H1 (cell line): Measurements from ENCODE around the gene TCAP. TPM values are rescaled to one million over a fixed set of nuclear protein-coding genes. Genes with fewer than 3 reads are reported as not detected.

Source experiments
- CTCF ChIA-PET: fragments of 300-600 bp; sonication (Branson Sonifier 250); formaldehyde crosslinking; loops from one replicate; lab custom pipeline; 2021; ENCODE audit not compliant: partially characterized antibody; lab: Charles Lee
- POLR2A ChIA-PET: fragments of 300-600 bp; sonication (Branson Sonifier 250); formaldehyde crosslinking; loops from one replicate; lab custom pipeline; 2021; ENCODE audit warnings: inconsistent platforms; ENCODE audit not compliant: partially characterized antibody; lab: Charles Lee
- DNase-seq, 2 experiments: peaks; one replicate each; pipeline versions ENCODE4 v3.0.0 to v3.0.0-alpha.2; 2010 to 2022; ENCODE audit warnings: low spot score in 2 of 2, low read depth in 1 of 2, mixed read lengths in 1 of 2
- FAIRE-seq: peaks from 2 replicates; lab custom pipeline; 2011; peaks lifted over from hg19 to GRCh38; lab: Jason Lieb, UNC
- H2AFZ ChIP-seq: 2 replicates; pipeline ENCODE4 v1.8.1; 2012; ENCODE audit warnings: low read length, inconsistent platforms
- H2AK5ac ChIP-seq: 2 replicates; pipeline ENCODE4 v1.6.1; 2013; ENCODE audit warnings: low read depth, low read length
- H2BK120ac ChIP-seq: replicated peaks from 2 replicates; pipeline ENCODE3; 2013; ENCODE audit warnings: low read depth, low read length, inconsistent platforms
- H2BK12ac ChIP-seq: 2 replicates; pipeline ENCODE4 v1.6.1; 2013; ENCODE audit warnings: low read depth, low read length
- H2BK15ac ChIP-seq: 2 replicates; pipeline ENCODE4 v1.6.1; 2013; ENCODE audit warnings: low read length
- H2BK20ac ChIP-seq: 2 replicates; pipeline ENCODE4 v1.6.1; 2013; ENCODE audit warnings: low read length
- H2BK5ac ChIP-seq: 2 replicates; pipeline ENCODE4 v1.6.1; 2013; ENCODE audit warnings: low read depth, low read length
- H3K14ac ChIP-seq: 2 replicates; pipeline ENCODE4 v1.6.1; 2013; ENCODE audit warnings: inconsistent platforms; ENCODE audit not compliant: insufficient read length
- H3K18ac ChIP-seq: 2 replicates; pipeline ENCODE4 v1.6.1; 2013; ENCODE audit warnings: low read length; ENCODE audit errors: extremely low read depth
- H3K23ac ChIP-seq: 2 replicates; pipeline ENCODE4 v1.6.1; 2013; ENCODE audit warnings: inconsistent platforms; ENCODE audit not compliant: insufficient read length
- H3K23me2 ChIP-seq: 2 replicates; pipeline ENCODE4 v1.6.1; 2013; ENCODE audit warnings: low read depth, low read length
- H3K27ac ChIP-seq: 2 replicates; pipeline ENCODE4 v1.6.1; 2011; ENCODE audit warnings: low read depth, low read length, inconsistent platforms
- H3K27me3 ChIP-seq, 4 experiments: replicated peaks in 1 of 4; 1 replicate in 1 of 4; 2 replicates in 3 of 4; pipeline versions ENCODE4 v1.6.1 to v1.8.1; 2011 to 2013; ENCODE audit warnings: low read length in 3 of 4, mild to moderate bottlenecking in 3 of 4, inconsistent platforms in 2 of 4, mixed read lengths in 2 of 4, moderate library complexity in 1 of 4; ENCODE audit not compliant: control insufficient read depth in 3 of 4, insufficient read depth in 3 of 4; ENCODE audit errors: extremely low read depth in 1 of 4
- H3K36me3 ChIP-seq, 4 experiments: 2 replicates each; pipeline versions ENCODE4 v1.6.1 to v1.8.1; 2011 to 2013; ENCODE audit warnings: mild to moderate bottlenecking in 4 of 4, low read length in 3 of 4, moderate library complexity in 2 of 4, control low read depth in 1 of 4, inconsistent platforms in 1 of 4; ENCODE audit not compliant: insufficient read depth in 4 of 4, control insufficient read depth in 2 of 4
- H3K4ac ChIP-seq: replicated peaks from 2 replicates; pipeline ENCODE3; 2013; ENCODE audit warnings: low read length, low read depth, mixed read lengths, inconsistent platforms; ENCODE audit not compliant: insufficient read length
- H3K4me1 ChIP-seq, 4 experiments: replicated peaks in 1 of 4; 1 replicate in 1 of 4; 2 replicates in 3 of 4; pipeline versions ENCODE4 v1.6.1 to v1.8.1; 2011 to 2013; ENCODE audit warnings: low read length in 3 of 4, inconsistent platforms in 2 of 4, mixed read lengths in 1 of 4; ENCODE audit not compliant: insufficient read depth in 4 of 4, control insufficient read depth in 3 of 4
- H3K4me2 ChIP-seq, 2 experiments: 2 replicates each; pipeline versions ENCODE4 v1.6.1 to v1.8.1; 2011 to 2013; ENCODE audit warnings: low read depth in 2 of 2, low read length in 2 of 2, control low read depth in 1 of 2, inconsistent platforms in 1 of 2, mild to moderate bottlenecking in 1 of 2; ENCODE audit not compliant: insufficient read depth in 1 of 2
- H3K4me3 ChIP-seq, 4 experiments: fragments of 200-600, 300-600 bp in 1 of 4; sonication (generic), shearing (Covaris generic), sonication (Bioruptor Twin) in 1 of 4; 2 replicates each; pipeline versions ENCODE4 v1.5.1 to v1.8.1; 2011 to 2016; ENCODE audit warnings: low read length in 4 of 4, low read depth in 3 of 4, control low read depth in 2 of 4, inconsistent platforms in 2 of 4, mild to moderate bottlenecking in 2 of 4, mixed read lengths in 1 of 4, moderate library complexity in 1 of 4; ENCODE audit not compliant: insufficient read depth in 2 of 4; ENCODE audit errors: extremely low read depth in 1 of 4
- H3K56ac ChIP-seq: replicated peaks from 2 replicates; pipeline ENCODE3; 2013; ENCODE audit warnings: low read depth, mild to moderate bottlenecking, mixed read lengths, low read length, inconsistent platforms; ENCODE audit not compliant: insufficient read length
- H3K79me1 ChIP-seq: 2 replicates; pipeline ENCODE4 v1.6.1; 2013; ENCODE audit warnings: low read depth, low read length, control low read depth
- H3K79me2 ChIP-seq, 2 experiments: 2 replicates each; pipeline versions ENCODE4 v1.6.1 to v1.8.1; 2012 to 2013; ENCODE audit warnings: low read length in 2 of 2, mild to moderate bottlenecking in 2 of 2, inconsistent platforms in 1 of 2; ENCODE audit not compliant: insufficient read depth in 2 of 2, control insufficient read depth in 1 of 2
- H3K9ac ChIP-seq, 4 experiments: replicated peaks in 1 of 4; 1 replicate in 1 of 4; 2 replicates in 3 of 4; pipeline versions ENCODE4 v1.6.1 to v1.8.1; 2011 to 2013; ENCODE audit warnings: low read depth in 3 of 4, low read length in 3 of 4, control low read depth in 2 of 4, mild to moderate bottlenecking in 2 of 4, moderate library complexity in 2 of 4, inconsistent platforms in 1 of 4; ENCODE audit errors: extremely low read depth in 1 of 4
- H3K9me3 ChIP-seq, 2 experiments: 2 replicates each; pipeline versions ENCODE4 v1.6.1 to v1.8.1; 2012 to 2013; ENCODE audit warnings: mild to moderate bottlenecking in 2 of 2, moderate library complexity in 2 of 2, control low read depth in 1 of 2, inconsistent platforms in 1 of 2, low read depth in 1 of 2, low read length in 1 of 2, mixed read lengths in 1 of 2; ENCODE audit not compliant: insufficient read depth in 2 of 2
- H4K20me1 ChIP-seq, 2 experiments: replicated peaks in 1 of 2; 2 replicates each; pipeline versions ENCODE3 to v1.8.1; 2011 to 2013; ENCODE audit warnings: inconsistent platforms in 2 of 2, low read length in 2 of 2, mild to moderate bottlenecking in 1 of 2; ENCODE audit not compliant: insufficient read depth in 2 of 2, control insufficient read depth in 1 of 2
- H4K5ac ChIP-seq: 2 replicates; pipeline ENCODE4 v1.6.1; 2013; ENCODE audit warnings: low read length, low read depth, mixed read lengths, inconsistent platforms; ENCODE audit not compliant: insufficient read length
- H4K8ac ChIP-seq: 2 replicates; pipeline ENCODE4 v1.8.0; 2013; ENCODE audit warnings: mild to moderate bottlenecking, moderate library complexity, low read length, inconsistent platforms; ENCODE audit not compliant: insufficient read depth; ENCODE audit errors: extremely low read depth
- H4K91ac ChIP-seq: replicated peaks from 2 replicates; pipeline ENCODE3; 2013; ENCODE audit warnings: low read length, mixed read lengths, inconsistent platforms; ENCODE audit not compliant: insufficient read length
- JUND ChIP-seq: IDR thresholded peaks from 2 replicates; pipeline ENCODE4 v1.6.1; 2011; ENCODE audit warnings: mild to moderate bottlenecking, improper control_type of control experiment, low read length
- NANOG ChIP-seq: IDR thresholded peaks from 2 replicates; pipeline ENCODE4 v1.6.1; 2011; ENCODE audit warnings: low read length, low read depth, mild to moderate bottlenecking, inconsistent platforms; ENCODE audit not compliant: insufficient read depth, poor library complexity, severe bottlenecking
- RBBP5 ChIP-seq: IDR thresholded peaks from 2 replicates; pipeline ENCODE4 v1.7.1; 2012; ENCODE audit warnings: low read depth, mild to moderate bottlenecking, inconsistent platforms, low read length, moderate library complexity, borderline replicate concordance
- SIX5 ChIP-seq: IDR thresholded peaks from 2 replicates; pipeline ENCODE4 v1.6.1; 2011; ENCODE audit warnings: mild to moderate bottlenecking, low read depth, low read length
- TBP ChIP-seq: IDR thresholded peaks from 2 replicates; pipeline ENCODE4 v1.6.1; 2011; ENCODE audit warnings: low read depth, low read length, improper control_type of control experiment
- YY1 ChIP-seq: IDR thresholded peaks from 2 replicates; pipeline ENCODE4 v1.6.1; 2011; ENCODE audit warnings: low read depth, mild to moderate bottlenecking, low read length
- WGBS, 2 experiments: shearing (Covaris generic) in 1 of 2; methylation state at CpG; one replicate each; pipeline versions ENCODE4 v1.1.6 to v1.1.7; 2013 to 2015; ENCODE audit warnings: low lambda C conversion rate in 2 of 2, mixed read lengths in 2 of 2, inconsistent platforms in 1 of 2, low coverage in 1 of 2, missing lambda C conversion rate in 1 of 2; ENCODE audit not compliant: insufficient replicate concordance in 2 of 2, insufficient coverage in 1 of 2, insufficient read length in 1 of 2; ENCODE audit errors: extremely low coverage in 1 of 2, missing lambda C conversion rate in 1 of 2; 5-methylcytosine and 5-hydroxymethylcytosine counted together
- polyA plus RNA-seq, 7 experiments: library from polyadenylated mRNA; depleted of rRNA in 3 of 7; stranded (reverse) in 5 of 7; unstranded in 2 of 7; fragments of >200 nt in 5 of 7; fragments of 200-250 nt in 2 of 7; gene quantifications; 1 replicate in 5 of 7; 2 replicates in 1 of 7; 4 replicates in 1 of 7; pipeline versions ENCODE4 v1.2.1 to v1.2.3, GENCODE V29; 2011 to 2013; ENCODE audit warnings: missing spikeins in 2 of 7, mixed read lengths in 2 of 7
- total RNA-seq: library from RNA; stranded (reverse); fragmentation: NEBNext Ultra II Directional; extraction: Animal tissue kit (Norgen Biotek cat#: 25700); gene quantifications from 2 replicates; pipeline ENCODE4 v1.2.1, GENCODE V29; 2021
- TF ChIP-seq, protein P1 (sequence below): IDR thresholded peaks from 2 replicates; pipeline ENCODE4 v1.6.1; 2012; ENCODE audit warnings: inconsistent platforms
- TF ChIP-seq, protein P2 (sequence below), 3 experiments: IDR thresholded peaks; 1 replicate in 2 of 3; 2 replicates in 1 of 3; pipeline versions ENCODE4 v1.5.1 to v1.6.1; 2011; ENCODE audit warnings: low read length in 3 of 3, mild to moderate bottlenecking in 3 of 3, inconsistent platforms in 2 of 3, low read depth in 1 of 3, moderate library complexity in 1 of 3; ENCODE audit not compliant: insufficient read depth in 1 of 3; ENCODE audit errors: control extremely low read depth in 1 of 3

TCAP gene
- total and polyA plus RNA-seq, 2 of the 8 experiments (the other 6 are each of a cell fraction or from before 2014, with no cell fraction given), result 0.82 to 1.4 TPM

DNA sequence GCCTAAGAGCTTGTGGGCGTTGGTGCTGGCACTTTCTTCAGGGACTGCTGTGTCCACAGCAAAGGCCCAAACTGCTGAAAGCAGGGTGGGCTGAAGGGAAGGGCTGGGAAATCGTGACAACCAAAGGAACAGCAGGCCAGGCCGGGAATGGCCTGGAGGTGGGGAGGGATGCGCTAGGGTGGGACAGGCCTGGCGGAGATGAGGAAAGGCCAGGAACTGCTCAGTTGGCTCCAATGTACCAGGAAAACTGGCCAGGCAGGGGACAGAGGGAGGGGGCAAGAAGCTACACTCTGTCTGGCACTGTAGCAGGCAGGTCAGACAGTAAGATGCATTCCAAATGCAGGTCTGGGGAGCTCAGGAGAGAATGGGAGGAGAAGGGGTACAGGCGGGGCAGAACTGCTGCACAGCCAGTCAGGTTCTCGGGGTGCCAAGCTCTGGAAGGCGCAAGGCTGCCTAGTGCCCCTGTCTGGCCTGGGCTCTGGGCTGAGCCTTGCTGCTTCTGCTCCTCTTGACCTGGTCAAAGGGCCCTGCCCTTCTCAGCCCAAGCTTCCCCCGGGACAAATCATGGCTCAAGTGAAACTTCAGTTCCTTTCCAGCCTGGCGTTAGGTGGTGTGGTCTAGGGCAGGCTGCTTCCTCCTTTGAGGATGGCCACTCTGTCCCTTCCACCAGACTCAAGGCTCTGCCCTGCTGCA, 10.4 kb downstream of the TCAP start:
- H3K18ac ChIP-seq, result peak overlapping the region; percentile 48; the same call in 1 of the 2 replicates
- ChIA-PET CTCF (interaction anchor here (0.6 to 52.4 kb wide), 12 partner anchors 6 to 116 kb away, joined by 3 to 1885 read pairs (median 4); partner anchors contain the start of genes PNMT, PPP1R1B, STARD3 and TCAP), POLR2A (interaction anchor here (0.7 to 38.1 kb wide), 6 partner anchors 0 to 72 kb away, joined by 3 to 708 read pairs (median 4); partner anchors contain the start of genes ERBB2, NEUROD2, PGAP3 and PNMT)
- peak overlapping the region; percentile 72; the same call in 1 of the 2 replicates for H2AK5ac ChIP-seq
- no peaks in the 10 kb centered on the region for H3K9me3 ChIP-seq
- 86% methylated on average over 9 of the region's 10 CpGs; no CpG with 5 or more reads in 1 of the 2 experiments for whole genome bisulfite sequencing, 2 experiments
- H4K8ac ChIP-seq, result peak overlapping the region; percentile 41; the same call in 1 of the 2 replicates
- no peak overlapping the region; the same call in 1 of the 2 replicates for H3K27ac ChIP-seq
- H2BK5ac ChIP-seq, result peak overlapping the region; percentile 78; the same call in 1 of the 2 replicates
- no peak for TF ChIP-seq RBBP5
- TF ChIP-seq YY1, result no peak
- TF ChIP-seq, protein P1, sequence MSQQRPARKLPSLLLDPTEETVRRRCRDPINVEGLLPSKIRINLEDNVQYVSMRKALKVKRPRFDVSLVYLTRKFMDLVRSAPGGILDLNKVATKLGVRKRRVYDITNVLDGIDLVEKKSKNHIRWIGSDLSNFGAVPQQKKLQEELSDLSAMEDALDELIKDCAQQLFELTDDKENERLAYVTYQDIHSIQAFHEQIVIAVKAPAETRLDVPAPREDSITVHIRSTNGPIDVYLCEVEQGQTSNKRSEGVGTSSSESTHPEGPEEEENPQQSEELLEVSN, result no peak
- TF ChIP-seq TBP, result no peak
- no peak for TF ChIP-seq JUND
- no peak for TF ChIP-seq SIX5
- TF ChIP-seq NANOG, result no peak
- TF ChIP-seq, protein P2, sequence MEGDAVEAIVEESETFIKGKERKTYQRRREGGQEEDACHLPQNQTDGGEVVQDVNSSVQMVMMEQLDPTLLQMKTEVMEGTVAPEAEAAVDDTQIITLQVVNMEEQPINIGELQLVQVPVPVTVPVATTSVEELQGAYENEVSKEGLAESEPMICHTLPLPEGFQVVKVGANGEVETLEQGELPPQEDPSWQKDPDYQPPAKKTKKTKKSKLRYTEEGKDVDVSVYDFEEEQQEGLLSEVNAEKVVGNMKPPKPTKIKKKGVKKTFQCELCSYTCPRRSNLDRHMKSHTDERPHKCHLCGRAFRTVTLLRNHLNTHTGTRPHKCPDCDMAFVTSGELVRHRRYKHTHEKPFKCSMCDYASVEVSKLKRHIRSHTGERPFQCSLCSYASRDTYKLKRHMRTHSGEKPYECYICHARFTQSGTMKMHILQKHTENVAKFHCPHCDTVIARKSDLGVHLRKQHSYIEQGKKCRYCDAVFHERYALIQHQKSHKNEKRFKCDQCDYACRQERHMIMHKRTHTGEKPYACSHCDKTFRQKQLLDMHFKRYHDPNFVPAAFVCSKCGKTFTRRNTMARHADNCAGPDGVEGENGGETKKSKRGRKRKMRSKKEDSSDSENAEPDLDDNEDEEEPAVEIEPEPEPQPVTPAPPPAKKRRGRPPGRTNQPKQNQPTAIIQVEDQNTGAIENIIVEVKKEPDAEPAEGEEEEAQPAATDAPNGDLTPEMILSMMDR (IDR thresholded peaks at IDR 0.05; ENCODE audit: control extremely low read depth in 1 of 3, insufficient read depth in 1 of 3, low read depth in 1 of 3, low read length in 3 of 3), result no peak
- H3K4ac ChIP-seq, result no peak overlapping the region
- no peak overlapping the region for H3K9ac ChIP-seq
- H3K79me2 ChIP-seq, result no peaks in the 10 kb centered on the region
- no peak for FAIRE-seq
- peaks cover 0 to 5% (median 0%) of the 10 kb centered on the region in 4 experiments; a peak in 1 of 7 replicates for H3K27me3 ChIP-seq
- H3K4me1 ChIP-seq, result peaks cover 0 to 15% (median 8%) of the 10 kb centered on the region in 4 experiments; a peak in 6 of 7 replicates
- H3K14ac ChIP-seq, result no peak overlapping the region
- H2BK20ac ChIP-seq, result 0 out of 2 replicates have a peak overlapping the region, but pooled peaks have one; percentile 72
- H2BK12ac ChIP-seq, result peak overlapping the region; percentile 60; the same call in 1 of the 2 replicates
- H4K91ac ChIP-seq, result no peak overlapping the region
- H2BK120ac ChIP-seq, result no peak overlapping the region
- no peak overlapping the region for H3K23ac ChIP-seq
- H3K4me2 ChIP-seq, result no peak overlapping the region
- peaks cover 0 to 3% (median under 1%) of the 10 kb centered on the region in 4 experiments; a peak in 3 of 8 replicates for H3K36me3 ChIP-seq
- no peaks in the 10 kb centered on the region for H3K23me2 ChIP-seq
- H4K20me1 ChIP-seq, result no peaks in the 10 kb centered on the region
- H3K79me1 ChIP-seq, result no peaks in the 10 kb centered on the region
- H2BK15ac ChIP-seq, result 0 out of 2 replicates have a peak overlapping the region, but pooled peaks have one; percentile 61
- DNase-seq, result no peak
- H3K56ac ChIP-seq, result no peak overlapping the region
- no peak overlapping the region for H2AFZ ChIP-seq
- no peak overlapping the region for H3K4me3 ChIP-seq
- H4K5ac ChIP-seq, result no peak overlapping the region
